GM12878 (cell line): ENCODE data around the gene HOXA1. TPM values are rescaled to one million over a fixed set of nuclear protein-coding genes. Genes with fewer than 3 reads are reported as not detected.

Experiments used
- ATAC-seq: fragments of 200-7000 bp; cut with Tn5 transposase; 3 replicates; pipeline ENCODE4 v1.9.1; 2020; ENCODE audit warnings: mild to moderate bottlenecking, moderate library complexity
- BruUV-seq: library from RNA; stranded (reverse); fragments of 400-500 nt; replicated peaks from 2 replicates; lab custom pipeline; 2021; lab: Mats Ljungman, UMichigan
- CTCF ChIA-PET: fragments of 300-600 bp; sonication (Branson Sonifier 250); formaldehyde crosslinking; extraction: SDS; loops from one replicate; lab custom pipeline; 2021; ENCODE audit warnings: inconsistent platforms; lab: Yijun Ruan, JAX
- POLR2A ChIA-PET: fragments of 350-600 bp; formaldehyde crosslinking; extraction: SDS; loops from one replicate; lab custom pipeline; 2021; ENCODE audit warnings: inconsistent platforms; lab: Charles Lee
- RAD21 ChIA-PET: fragments of 300-600 bp; sonication (Branson Sonifier 250); formaldehyde crosslinking; loops from one replicate; lab custom pipeline; 2023; ENCODE audit warnings: antibody characterized with exemption; ENCODE audit not compliant: unreplicated experiment; lab: Charles Lee
- SMC1A ChIA-PET: fragments of 300-600 bp; sonication (Branson Sonifier 250); formaldehyde crosslinking; loops from one replicate; lab custom pipeline; 2023; ENCODE audit not compliant: unreplicated experiment, uncharacterized antibody; lab: Charles Lee
- DNase-seq: peaks from one replicate; pipeline ENCODE4 v3.0.0-alpha.2; 2011; ENCODE audit warnings: low read depth, low spot score
- FAIRE-seq: peaks from 3 replicates; lab custom pipeline; 2011; peaks lifted over from hg19 to GRCh38; lab: Jason Lieb, UNC
- H2AFZ ChIP-seq: 2 replicates; pipeline ENCODE4 v1.6.0; 2011; ENCODE audit warnings: low read depth, low read length, control low read depth; ENCODE audit not compliant: control insufficient read depth
- H3K27ac ChIP-seq: 2 replicates; pipeline ENCODE4 v1.5.1; 2011; ENCODE audit warnings: control low read depth; ENCODE audit not compliant: control insufficient read depth, insufficient read depth
- H3K27me3 ChIP-seq, 2 experiments: replicated peaks in 1 of 2; 2 replicates each; pipeline versions ENCODE4 v1.6.0 to v1.6.1; 2011; ENCODE audit warnings: low read length in 1 of 2; ENCODE audit not compliant: control insufficient read depth in 2 of 2, insufficient read depth in 2 of 2
- H3K36me3 ChIP-seq, 2 experiments: 2 replicates each; pipeline ENCODE4 v1.5.1; 2011; ENCODE audit warnings: low read length in 1 of 2; ENCODE audit not compliant: control insufficient read depth in 2 of 2, insufficient read depth in 2 of 2
- H3K4me1 ChIP-seq: 2 replicates; pipeline ENCODE4 v1.6.1; 2011; ENCODE audit warnings: mild to moderate bottlenecking, low read length, moderate library complexity, mixed read lengths; ENCODE audit not compliant: control insufficient read depth, insufficient read depth
- H3K4me2 ChIP-seq: 2 replicates; pipeline ENCODE4 v1.6.0; 2011; ENCODE audit warnings: control low read depth; ENCODE audit not compliant: control insufficient read depth, insufficient read depth
- H3K4me3 ChIP-seq: fragments of 200-600 bp; sonication (generic); 2 replicates; pipeline ENCODE4 v1.5.1; 2016
- H3K79me2 ChIP-seq: 2 replicates; pipeline ENCODE4 v1.6.0; 2011; ENCODE audit warnings: low read length; ENCODE audit not compliant: control insufficient read depth, insufficient read depth
- H3K9ac ChIP-seq: 2 replicates; pipeline ENCODE4 v1.8.0; 2011; ENCODE audit warnings: low read length, control low read depth, mixed read lengths; ENCODE audit not compliant: control insufficient read depth, insufficient read depth
- H3K9me3 ChIP-seq: replicated peaks from 3 replicates; pipeline ENCODE4 v1.5.1; 2011; ENCODE audit warnings: mild to moderate bottlenecking, low read length; ENCODE audit not compliant: control insufficient read depth, insufficient read depth
- H4K20me1 ChIP-seq: 2 replicates; pipeline ENCODE4 v1.6.0; 2011; ENCODE audit not compliant: control insufficient read depth, insufficient read depth
- BACH1 ChIP-seq: fragments of 450-650 bp; IDR thresholded peaks from 2 replicates; pipeline ENCODE4 v1.6.1; 2017; ENCODE audit warnings: mild to moderate bottlenecking, borderline replicate concordance
- CHD1 ChIP-seq: IDR thresholded peaks from 2 replicates; pipeline ENCODE4 v1.6.1; 2012; ENCODE audit warnings: low read depth, low read length, improper control_type of control experiment
- SIN3A ChIP-seq: IDR thresholded peaks from 2 replicates; pipeline ENCODE4 v1.6.1; 2012; ENCODE audit warnings: low read depth, low read length, improper control_type of control experiment
- WGBS: methylation state at CpG from one replicate; pipeline ENCODE4 v1.1.6; 2016; ENCODE audit warnings: low lambda C conversion rate; ENCODE audit not compliant: insufficient replicate concordance, insufficient coverage; ENCODE audit errors: missing lambda C conversion rate; 5-methylcytosine and 5-hydroxymethylcytosine counted together
- in situ Hi-C: fragments of 300-500 bp; cut with MboI; formaldehyde crosslinking; loops from 9 replicates; pipeline ENCODE4 v1.14.3; 2018; ENCODE audit warnings: mixed read lengths
- intact Hi-C: fragments of 100-400 bp; cut with micrococcal nuclease; formaldehyde crosslinking; loops from one replicate; pipeline ENCODE4 v1.14.2; 2022; ENCODE audit not compliant: unreplicated experiment
- polyA plus RNA-seq, 11 experiments: library from polyadenylated mRNA; depleted of rRNA in 4 of 11; unstranded in 6 of 11; stranded (reverse) in 5 of 11; fragments of >200 nt; fragmentation: Nextera tagmentation in 4 of 11; fragmentation: Illumina TruSeq in 1 of 11; extraction: Ambion mirVana in 4 of 11; extraction: Trizol in 1 of 11; gene quantifications; 1 replicate in 1 of 11; 2 replicates in 10 of 11; pipeline versions ENCODE4 v1.2.1 to v1.2.3, GENCODE V29; 2011 to 2016; ENCODE audit warnings: inconsistent platforms in 2 of 11, missing spikeins in 2 of 11, low read depth in 1 of 11
- total RNA-seq, 4 experiments: library from RNA; depleted of rRNA in 3 of 4; stranded (reverse); fragments of >200 nt in 3 of 4; fragmentation: Illumina TruSeq in 1 of 4; extraction: Trizol in 1 of 4; gene quantifications; 2 replicates each; pipeline versions ENCODE4 v1.2.1 to v1.2.3, GENCODE V29; 2013 to 2021

The HOXA1 gene
- total and polyA plus RNA-seq, 10 of the 15 experiments (the other 5 are each of a cell fraction or from before 2014, with no cell fraction given) = 0.06 to 1.7 (median 0.18) TPM; not detected in 3

GRCh38 chr7:27114881-27115220, 19.1 kb upstream of the HOXA1 start (continued):
- no peak for TF ChIP-seq BACH1
- TF ChIP-seq CHD1 = no peak

- H3K27me3 ChIP-seq = no peaks in the 10 kb centered on the region
- no peaks in the 10 kb centered on the region for H3K79me2 ChIP-seq
- CTCF ChIA-PET = no interaction called here
- H3K36me3 ChIP-seq = no peaks in the 10 kb centered on the region
- WGBS = 27% methylated on average over 10 of the region's 26 CpGs
- ATAC-seq (no peak), FAIRE-seq (no peak), DNase-seq (no peak)
- intact Hi-C loops (no loop called here), in situ Hi-C loops (no loop called here)
- no peak overlapping the region for H3K27ac ChIP-seq
- H3K4me3 ChIP-seq = no peak overlapping the region
- no peak for TF ChIP-seq SIN3A
- no peaks in the 10 kb centered on the region for H3K4me1 ChIP-seq
- POLR2A ChIA-PET = no interaction called here
- no peaks in the 10 kb centered on the region for H3K9me3 ChIP-seq
- H2AFZ ChIP-seq = no peak overlapping the region
- BruUV-seq = no TSS peak
- SMC1A ChIA-PET = no interaction called here
- no peaks in the 10 kb centered on the region; the same call in 1 of the 2 replicates for H4K20me1 ChIP-seq
- RAD21 ChIA-PET = interaction anchor here (1.4 kb wide), 1 partner anchor 260 kb away, joined by 3 read pairs; no protein-coding TSS in a partner anchor
- no peak overlapping the region for H3K4me2 ChIP-seq
- no peak overlapping the region for H3K9ac ChIP-seq
Measured at GRCh38 chr7:27113991-27114769, 18.4 kb upstream of the HOXA1 start.
